H7 (cell line): ENCODE results near the gene MIS18A. TPM values are rescaled to one million over a fixed set of nuclear protein-coding genes. Genes with fewer than 3 reads are reported as not detected.

ENCODE experiments used
- DNase-seq: peaks from one replicate; pipeline ENCODE4 v3.0.0; 2012
- H3K27me3 ChIP-seq: 2 replicates; pipeline ENCODE4 v1.6.0; 2011; ENCODE audit warnings: mild to moderate bottlenecking, low read length; ENCODE audit not compliant: control insufficient read depth, insufficient read depth
- H3K36me3 ChIP-seq: replicated peaks from 2 replicates; pipeline ENCODE4 v1.5.1; 2011; ENCODE audit warnings: low read length; ENCODE audit not compliant: control insufficient read depth, insufficient read depth
- H3K4me3 ChIP-seq: 2 replicates; pipeline ENCODE4 v1.5.1; 2011; ENCODE audit warnings: low read depth, mild to moderate bottlenecking, control low read depth, low read length, moderate library complexity; ENCODE audit not compliant: insufficient read depth
- total RNA-seq: library from RNA; depleted of rRNA; stranded (reverse); fragments of >200 nt; shearing (Covaris generic); gene quantifications from 2 replicates; pipeline ENCODE4 v1.2.3, GENCODE V29; 2014

MIS18A gene
- total RNA-seq, 1 experiment from 2014 or later, result 56.6 TPM

- Histone ChIP-seq H3K36me3 (no peaks in the 10 kb centered on the region), H3K27me3 (no peaks in the 10 kb centered on the region), H3K4me3 (no peak overlapping the region)
- DNase-seq, result no peak
Measured at GRCh38 chr21:32253215-32253641, 25.6 kb downstream of the MIS18A start.

GRCh38 chr21:32252136-32252535, 26.7 kb downstream of the MIS18A start:
- Histone ChIP-seq H3K27me3 (no peaks in the 10 kb centered on the region), H3K36me3 (no peaks in the 10 kb centered on the region), H3K4me3 (no peak overlapping the region)
- DNase-seq, result no peak

- Histone ChIP-seq H3K36me3 (no peaks in the 10 kb centered on the region), H3K4me3 (no peak overlapping the region), H3K27me3 (no peaks in the 10 kb centered on the region)
- no peak for DNase-seq
Measured at GRCh38 chr21:32249511-32250280, 29.2 kb downstream of the MIS18A start.

GRCh38 chr21:32248571-32249461, 30.0 kb downstream of the MIS18A start:
- Histone ChIP-seq H3K27me3 (no peaks in the 10 kb centered on the region), H3K4me3 (no peak overlapping the region), H3K36me3 (no peaks in the 10 kb centered on the region)
- no peak for DNase-seq

GRCh38 chr21:32246571-32247140, 32.2 kb downstream of the MIS18A start:
- Histone ChIP-seq H3K4me3 (no peak overlapping the region), H3K27me3 (no peaks in the 10 kb centered on the region), H3K36me3 (no peaks in the 10 kb centered on the region)
- no peak for DNase-seq

- no peaks in the 10 kb centered on the region for H3K36me3 ChIP-seq
Measured at GRCh38 chr21:32245971-32246370, 32.9 kb downstream of the MIS18A start.

GRCh38 chr21:32240851-32241687, 37.8 kb downstream of the MIS18A start:
- no peak for DNase-seq
- H3K27me3 ChIP-seq, result no peaks in the 10 kb centered on the region

More at GRCh38 chr21:32245971-32246370, 32.9 kb downstream of the MIS18A start:
- Histone ChIP-seq H3K27me3 (no peaks in the 10 kb centered on the region), H3K4me3 (no peak overlapping the region)
- DNase-seq, result no peak

GRCh38 chr21:32239551-32239950, 39.3 kb downstream of the MIS18A start:
- Histone ChIP-seq H3K27me3 (no peaks in the 10 kb centered on the region), H3K36me3 (no peaks in the 10 kb centered on the region), H3K4me3 (no peak overlapping the region)
- no peak for DNase-seq

More at GRCh38 chr21:32240851-32241687, 37.8 kb downstream of the MIS18A start:
- H3K36me3 ChIP-seq, result no peaks in the 10 kb centered on the region
- H3K4me3 ChIP-seq, result no peak overlapping the region

- no peaks in the 10 kb centered on the region for H3K27me3 ChIP-seq
- H3K4me3 ChIP-seq, result no peak overlapping the region
- DNase-seq, result no peak
- no peaks in the 10 kb centered on the region for H3K36me3 ChIP-seq
Measured at GRCh38 chr21:32238063-32238462, 40.8 kb downstream of the MIS18A start.

- Histone ChIP-seq H3K36me3 (no peaks in the 10 kb centered on the region), H3K4me3 (no peak overlapping the region), H3K27me3 (no peaks in the 10 kb centered on the region)
- no peak for DNase-seq
Measured at GRCh38 chr21:32237021-32237420, 41.8 kb downstream of the MIS18A start.

- no peak overlapping the region for H3K4me3 ChIP-seq
- no peaks in the 10 kb centered on the region for H3K36me3 ChIP-seq
- no peak for DNase-seq
- no peaks in the 10 kb centered on the region for H3K27me3 ChIP-seq
Measured at GRCh38 chr21:32233722-32234301, 45.0 kb downstream of the MIS18A start.

GRCh38 chr21:32233055-32233546, 45.7 kb downstream of the MIS18A start:
- Histone ChIP-seq H3K36me3 (no peaks in the 10 kb centered on the region), H3K27me3 (no peaks in the 10 kb centered on the region), H3K4me3 (no peak overlapping the region)
- DNase-seq, result no peak

GRCh38 chr21:32226444-32226843, 52.4 kb downstream of the MIS18A start:
- H3K4me3 ChIP-seq, result no peak overlapping the region
- H3K36me3 ChIP-seq, result no peaks in the 10 kb centered on the region
- no peak for DNase-seq
- no peaks in the 10 kb centered on the region for H3K27me3 ChIP-seq
